Measurements from ENCODE around the gene TAS2R13.

Gene TAS2R13

DNA sequence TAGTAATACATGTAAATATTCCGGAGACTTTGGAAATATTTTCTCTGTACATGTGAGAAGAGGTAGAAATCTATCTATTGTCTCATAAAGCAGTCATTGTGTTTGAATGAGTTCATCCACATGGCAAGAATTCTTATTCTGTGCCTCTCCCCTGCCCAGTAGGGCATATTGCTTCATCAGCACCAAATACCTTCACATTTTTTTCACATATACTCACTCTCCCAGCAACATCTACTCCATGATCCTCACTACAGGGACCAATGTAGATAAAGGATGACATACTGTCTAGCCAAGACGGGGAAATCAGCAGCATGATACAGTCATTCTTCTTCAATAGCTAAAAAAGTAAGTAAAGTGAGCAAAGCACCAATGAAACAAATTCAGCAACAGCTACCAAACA is 31.0 kb upstream of the TAS2R13 start:
- no peak for DNase-seq (ENCODE audit: low read depth)
- no peak overlapping the region for H3K4me3 ChIP-seq (ENCODE audit: low read depth, low read length)
- TF ChIP-seq CTCF (IDR thresholded peaks at IDR 0.05; ENCODE audit: insufficient read depth, low read depth, low read length, missing control alignments) = no peak

GRCh38 chr12:10939163-10939562 is 29.8 kb upstream of the TAS2R13 start, which contains the start of gene TAS2R14:
TAS2R14 (minus strand) TSS chr12:10939263; CDS start chr12:10939207, 56 bp downstream.
- H3K4me3 ChIP-seq (ENCODE audit: low read depth, low read length) = no peak within 1 kb of the TSS
- no peak for TF ChIP-seq CTCF (IDR thresholded peaks at IDR 0.05; ENCODE audit: insufficient read depth, low read depth, low read length, missing control alignments)
- no peak for DNase-seq (ENCODE audit: low read depth)

DNA sequence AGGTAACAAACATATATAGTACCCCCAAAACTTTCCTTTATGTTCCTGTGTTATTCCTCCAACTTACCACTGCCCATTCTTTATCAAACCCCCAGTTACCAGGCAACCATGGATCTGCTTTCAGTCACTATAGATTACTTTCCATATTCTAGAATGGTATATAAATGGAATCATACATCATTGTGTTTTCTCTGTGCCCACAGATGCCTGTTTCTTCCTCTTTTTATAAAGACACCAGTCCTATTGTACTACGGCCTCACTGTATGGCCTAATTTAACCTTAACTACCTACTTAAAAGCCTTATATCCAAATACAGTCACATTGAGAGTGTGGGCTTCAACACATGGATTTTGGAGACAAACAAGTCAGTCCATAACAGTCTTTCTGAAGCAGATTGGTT is 27.1 kb upstream of the TAS2R13 start:
- no peak for TF ChIP-seq CTCF (IDR thresholded peaks at IDR 0.05; ENCODE audit: insufficient read depth, low read depth, low read length, missing control alignments)
- DNase-seq (ENCODE audit: low read depth) = no peak
- no peak overlapping the region for H3K4me3 ChIP-seq (ENCODE audit: low read depth, low read length)

- no peak for TF ChIP-seq CTCF (IDR thresholded peaks at IDR 0.05; ENCODE audit: insufficient read depth, low read depth, low read length, missing control alignments)
- no peak for DNase-seq (ENCODE audit: low read depth)
- H3K4me3 ChIP-seq (ENCODE audit: low read depth, low read length) = no peak within 1 kb of the TSS
These were observed 19.5 kb upstream of the TAS2R13 start, which contains the start of gene PRH2 for GRCh38 chr12:10928746-10929286. PRH2 (plus strand) TSS chr12:10929236; CDS start chr12:10929274, 38 bp downstream.

GRCh38 chr12:10926269-10926668 is 16.9 kb upstream of the TAS2R13 start:
- TF ChIP-seq CTCF (IDR thresholded peaks at IDR 0.05; ENCODE audit: insufficient read depth, low read depth, low read length, missing control alignments) = no peak
- H3K4me3 ChIP-seq (ENCODE audit: low read depth, low read length) = no peak overlapping the region
- DNase-seq (ENCODE audit: low read depth) = no peak

DNA sequence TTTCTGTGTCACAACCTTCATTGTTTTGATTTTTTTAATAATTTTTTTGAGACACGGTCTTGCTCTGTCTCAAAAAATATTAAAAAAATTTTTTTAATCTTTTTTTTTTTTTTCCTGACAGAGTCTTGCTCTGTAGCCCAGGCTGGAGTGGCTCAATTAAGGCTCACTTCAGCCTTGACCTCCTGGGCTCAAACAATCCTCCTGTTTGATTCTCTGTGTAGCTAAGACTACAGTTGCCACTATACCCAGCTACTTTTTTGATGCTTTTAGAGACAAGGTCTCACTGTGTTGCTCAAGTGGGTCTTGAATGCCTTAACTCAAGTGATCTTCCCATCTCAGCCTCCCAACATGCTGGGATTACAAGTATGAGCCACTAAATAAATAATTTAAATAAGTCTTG is 10.4 kb upstream of the TAS2R13 start:
- no peak for TF ChIP-seq CTCF (IDR thresholded peaks at IDR 0.05; ENCODE audit: insufficient read depth, low read depth, low read length, missing control alignments)
- no peak overlapping the region for H3K4me3 ChIP-seq (ENCODE audit: low read depth, low read length)
- DNase-seq (ENCODE audit: low read depth) = no peak

GRCh38 chr12:10910380-10910779 is 1.0 kb upstream of the TAS2R13 start:
- TF ChIP-seq CTCF (IDR thresholded peaks at IDR 0.05; ENCODE audit: insufficient read depth, low read depth, low read length, missing control alignments) = no peak
- DNase-seq (ENCODE audit: low read depth) = no peak
- H3K4me3 ChIP-seq (ENCODE audit: low read depth, low read length) = no peak overlapping the region
